NOMO-1 (cell line): ENCODE results near the gene LRMDA.

Experiments
- DNase-seq, 2 experiments: peaks; one replicate each; lab custom pipeline; 2025; ENCODE audit not compliant: unreplicated experiment in 2 of 2; lab: John Stamatoyannopoulos, UW

LRMDA gene

GRCh38 chr10:75654171-75654771 lies 222.8 kb downstream of the LRMDA start:
- no peak for DNase-seq

GRCh38 chr10:75654772-75655171 lies 223.3 kb downstream of the LRMDA start:
- DNase-seq: no peak

- no peak for DNase-seq
These were observed 224.5 kb downstream of the LRMDA start for GRCh38 chr10:75655791-75656451.

- DNase-seq: no peak
These were observed 225.9 kb downstream of the LRMDA start for GRCh38 chr10:75657351-75657750.

- no peak for DNase-seq
These were observed 226.6 kb downstream of the LRMDA start for GRCh38 chr10:75658036-75658435.

GRCh38 chr10:75658496-75658895 lies 227.1 kb downstream of the LRMDA start:
- no peak for DNase-seq

- DNase-seq: no peak
These were observed 227.5 kb downstream of the LRMDA start for GRCh38 chr10:75658915-75659314.

- no peak for DNase-seq
These were observed 229.4 kb downstream of the LRMDA start for GRCh38 chr10:75660823-75661222.

- DNase-seq: peak in 1 of 2 experiments; percentile 12
These were observed 231.3 kb downstream of the LRMDA start for GRCh38 chr10:75662715-75663114.

- no peak for DNase-seq
These were observed 232.7 kb downstream of the LRMDA start for GRCh38 chr10:75663947-75664664.

GRCh38 chr10:75664968-75665367 lies 233.5 kb downstream of the LRMDA start:
- DNase-seq: no peak

- no peak for DNase-seq
These were observed 234.3 kb downstream of the LRMDA start for GRCh38 chr10:75665707-75666106.

- peak in 1 of 2 experiments; percentile 31 for DNase-seq
These were observed 240.8 kb downstream of the LRMDA start for GRCh38 chr10:75672111-75672671.

GRCh38 chr10:75672842-75673241 lies 241.4 kb downstream of the LRMDA start:
- no peak for DNase-seq

GRCh38 chr10:75677541-75677940 lies 246.1 kb downstream of the LRMDA start:
- no peak for DNase-seq

- DNase-seq: no peak
These were observed 247.1 kb downstream of the LRMDA start for GRCh38 chr10:75678527-75678926.

GRCh38 chr10:75679536-75679935 lies 248.1 kb downstream of the LRMDA start:
- DNase-seq: no peak

GRCh38 chr10:75681334-75681733 lies 249.9 kb downstream of the LRMDA start:
- DNase-seq: no peak

- DNase-seq: no peak
These were observed 251.5 kb downstream of the LRMDA start for GRCh38 chr10:75682649-75683557.

- DNase-seq: no peak
These were observed 253.8 kb downstream of the LRMDA start for GRCh38 chr10:75685187-75685586.
